ENCODE measurements around the gene CLRN3. TPM values are rescaled to one million over a fixed set of nuclear protein-coding genes. Genes with fewer than 3 reads are reported as not detected.

The CLRN3 gene
- total and polyA plus RNA-seq, 8 donors: 0.18 to 0.84 (median 0.50) TPM; not detected in 2

DNA sequence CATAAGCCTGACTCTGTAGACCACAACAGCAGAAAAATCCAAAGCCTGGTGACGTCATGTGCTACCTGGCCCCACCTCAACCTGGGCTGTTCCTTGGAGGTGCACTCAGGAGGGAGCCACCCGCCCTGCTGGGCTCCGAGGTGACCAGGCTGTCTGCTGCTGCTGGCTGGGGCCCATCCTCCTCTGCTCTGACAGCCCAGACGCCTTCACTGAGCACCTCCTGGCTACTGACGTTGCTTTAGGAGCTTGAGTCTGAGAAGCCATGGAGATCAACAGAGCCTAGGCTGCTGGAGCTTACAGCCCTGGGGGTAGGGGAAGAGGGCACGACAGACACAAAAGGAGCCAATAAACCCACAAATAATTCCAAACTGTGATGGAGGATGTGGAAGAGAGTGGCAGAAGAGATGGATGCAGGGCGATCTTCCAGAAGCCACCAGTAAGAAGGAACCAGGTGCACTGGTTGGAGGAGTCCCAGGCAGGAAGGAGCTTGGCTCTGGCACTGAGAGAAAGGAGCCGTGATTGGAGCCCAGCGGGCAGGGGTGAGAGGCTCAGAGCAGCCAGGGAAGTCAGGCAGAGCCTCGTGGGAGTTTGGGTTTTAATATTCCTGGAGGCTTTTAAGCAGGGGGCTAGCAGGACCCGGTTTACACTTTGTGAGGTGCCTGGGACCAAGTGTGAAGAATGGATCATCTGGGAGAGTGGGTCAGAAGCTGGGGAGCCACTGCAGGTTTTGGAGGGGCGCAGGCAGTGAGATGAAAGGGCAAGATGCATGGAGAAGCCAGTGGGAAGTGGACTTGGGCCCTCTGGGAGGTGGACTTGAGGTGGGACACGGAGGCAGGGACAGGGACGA, 12.5 kb upstream of the CLRN3 start:
- TF ChIP-seq CTCF (IDR thresholded peaks at IDR 0.05): no peak
- no peak overlapping the region for H3K4me3 ChIP-seq
- no peak for FAIRE-seq
- 60 to 65% methylated on average over 14 of the region's 14 CpGs for WGBS, 2 donors
- H3K4me1 ChIP-seq: peaks cover 0 to 6% (median 3%) of the 10 kb centered on the region in 3 donors
- H3K9me3 ChIP-seq: no peaks in the 10 kb centered on the region
- ATAC-seq: no peak
- no peaks in the 10 kb centered on the region for H3K36me3 ChIP-seq
- H3K27ac ChIP-seq: no peak overlapping the region
- intact Hi-C loops (cut with DNase I): loop anchor here in 1 of 3 donors (5.0 kb wide), 1 partner anchor 107 kb away; no protein-coding TSS in a partner anchor
- peaks cover 0 to 9% (median 0%) of the 10 kb centered on the region in 4 donors for H3K27me3 ChIP-seq
- DNase-seq: no peak

DNA sequence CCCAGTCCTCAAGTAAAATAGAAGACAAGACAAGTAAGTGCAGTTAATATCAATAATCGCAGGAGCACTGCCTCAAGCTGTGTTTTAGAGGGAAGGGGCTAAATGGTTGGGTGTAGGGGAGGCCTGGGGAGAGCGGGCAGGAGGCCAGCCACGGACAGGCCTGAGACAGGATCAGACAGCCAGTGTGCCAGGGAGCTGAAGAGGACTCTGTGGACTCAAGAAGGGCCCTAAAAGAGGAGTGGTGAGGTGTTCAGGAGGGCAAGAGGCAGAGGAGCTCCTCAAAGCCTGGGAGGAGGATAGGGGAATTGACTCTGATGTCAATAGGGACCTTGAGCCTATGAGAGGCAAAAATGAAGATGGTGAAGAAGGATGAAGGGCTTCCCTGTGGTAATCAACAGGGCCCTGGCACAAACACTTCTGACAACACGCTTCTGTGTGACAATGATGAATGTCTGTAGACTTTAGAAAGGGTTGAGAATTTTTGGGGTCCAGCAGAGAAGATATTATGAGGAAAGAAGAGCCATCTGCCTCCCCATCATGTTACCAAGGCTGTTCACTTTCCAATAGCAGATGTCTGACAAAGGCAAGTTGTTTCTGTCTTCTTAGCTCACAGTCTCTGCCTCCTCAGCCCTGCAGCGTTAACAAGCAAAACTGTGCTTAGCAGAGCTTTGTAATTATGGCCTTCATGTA, 11.7 kb upstream of the CLRN3 start:
- H3K9me3 ChIP-seq: no peaks in the 10 kb centered on the region
- FAIRE-seq (no peak), ATAC-seq (no peak), DNase-seq (no peak)
- TF ChIP-seq CTCF (IDR thresholded peaks at IDR 0.05): no peak
- H3K27ac ChIP-seq: no peak overlapping the region
- peaks cover 0 to 6% (median 3%) of the 10 kb centered on the region in 3 donors for H3K4me1 ChIP-seq
- H3K4me3 ChIP-seq: no peak overlapping the region
- intact Hi-C loops (cut with DNase I): no loop called here
- H3K36me3 ChIP-seq: no peaks in the 10 kb centered on the region
- 69 to 76% methylated on average over 5 of the region's 5 CpGs for WGBS, 2 donors
- H3K27me3 ChIP-seq: peaks cover 0 to 9% (median 0%) of the 10 kb centered on the region in 4 donors

DNA sequence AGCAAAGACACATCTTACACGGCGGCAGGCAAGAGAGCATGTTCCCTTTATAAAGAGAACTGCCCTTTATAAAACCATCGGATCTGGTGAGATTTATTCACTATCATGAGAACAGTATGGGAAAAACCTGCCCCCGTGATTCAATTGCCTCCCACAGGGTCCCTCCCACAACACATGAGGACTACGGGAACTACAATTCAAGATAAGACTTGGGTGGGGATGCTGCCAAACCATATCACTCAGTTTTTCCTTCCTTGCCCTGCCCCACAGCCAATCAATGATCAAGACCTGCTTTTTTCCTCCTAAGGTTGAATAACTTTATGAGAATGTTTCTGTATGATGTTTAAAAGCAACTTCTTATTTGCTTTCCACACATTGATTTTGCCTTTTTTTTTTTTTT, 11.0 kb upstream of the CLRN3 start:
- intact Hi-C loops (cut with DNase I): no loop called here

DNA sequence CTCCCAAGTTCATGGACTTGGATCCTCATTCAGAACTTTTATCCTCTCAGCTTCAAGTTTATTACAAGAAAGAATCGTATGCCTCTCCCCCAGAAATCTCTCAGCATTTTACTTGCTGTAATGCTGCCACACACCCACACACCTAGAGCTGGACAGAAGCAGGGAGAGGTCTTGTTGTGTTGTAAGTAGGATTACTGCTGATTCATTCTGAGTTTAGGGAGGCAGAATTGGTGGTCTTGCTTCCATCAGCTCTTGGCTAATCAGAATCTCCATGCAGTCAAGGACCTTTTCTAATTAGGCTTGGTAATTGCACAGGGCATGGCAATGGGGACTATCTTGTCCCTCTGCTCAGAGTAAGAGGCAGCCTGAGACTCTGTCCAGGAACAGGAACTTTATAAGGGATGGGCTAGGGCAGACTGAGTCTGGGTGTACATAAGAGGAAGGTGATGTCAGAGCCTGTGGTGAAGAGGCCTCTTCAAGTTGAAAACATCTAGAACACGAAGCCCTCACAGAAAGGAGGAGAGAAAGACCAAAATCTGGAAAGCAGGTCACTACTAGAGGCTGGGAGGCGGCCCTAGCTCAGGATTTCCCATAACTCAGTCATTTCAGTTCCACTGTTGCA, 7.1 kb upstream of the CLRN3 start:
- H3K9me3 ChIP-seq: no peaks in the 10 kb centered on the region
- H3K4me3 ChIP-seq: no peak overlapping the region
- ATAC-seq (peak in 2 of 4 donors; percentile 56 to 81), DNase-seq (no peak), FAIRE-seq (no peak)
- WGBS, 2 donors: 56 to 68% methylated on average over 3 of the region's 3 CpGs
- TF ChIP-seq CTCF (IDR thresholded peaks at IDR 0.05): no peak
- H3K27me3 ChIP-seq: peaks cover 0 to 3% (median 0%) of the 10 kb centered on the region in 4 donors
- no peaks in the 10 kb centered on the region for H3K36me3 ChIP-seq
- H3K4me1 ChIP-seq: no peaks in the 10 kb centered on the region
- H3K27ac ChIP-seq: no peak overlapping the region
- intact Hi-C loops (cut with DNase I): no loop called here

More for the DNA sequence above, 11.0 kb upstream of the CLRN3 start:
- ATAC-seq (no peak), DNase-seq (no peak), FAIRE-seq (no peak)
- Histone ChIP-seq H3K27ac (no peak overlapping the region), H3K36me3 (no peaks in the 10 kb centered on the region), H3K4me1 (peaks cover 0 to 6% (median 3%) of the 10 kb centered on the region in 3 donors), H3K9me3 (no peaks in the 10 kb centered on the region), H3K27me3 (peaks cover 0 to 5% (median 0%) of the 10 kb centered on the region in 4 donors), H3K4me3 (no peak overlapping the region)
- TF ChIP-seq CTCF (IDR thresholded peaks at IDR 0.05): no peak
- 67 to 69% methylated on average over 5 of the region's 5 CpGs for WGBS, 2 donors

Data from pancreas (tissue), 10 donors.